Measurements from ENCODE around the gene ERMARD.

ERMARD gene

GRCh38 chr6:169720207-169720855 lies 31.1 kb upstream of the ERMARD start:
- H3K27ac ChIP-seq (ENCODE audit: low read depth, low read length), result no peak overlapping the region
- peaks cover 13% of the 10 kb centered on the region; the same call in 1 of the 2 replicates for H4K20me1 ChIP-seq (ENCODE audit: control insufficient read depth, insufficient read depth, low read depth, low read length)
- no peaks in the 10 kb centered on the region for H3K9me2 ChIP-seq (replicated peaks; ENCODE audit: control insufficient read depth, low read length)
- TF ChIP-seq CTCF (IDR thresholded peaks at IDR 0.05; ENCODE audit: low read depth, low read length, poor library complexity, severe bottlenecking) (peak; percentile 10), EZH2phosphoT487 (IDR thresholded peaks at IDR 0.05; ENCODE audit: borderline replicate concordance, low read length) (no peak)
- no peak overlapping the region; the same call in 1 of the 2 replicates for H3K4me2 ChIP-seq (ENCODE audit: low read length)
- no peaks in the 10 kb centered on the region for H3K9me3 ChIP-seq (ENCODE audit: control insufficient read depth, insufficient read depth, low read length)
- H3K4me1 ChIP-seq (ENCODE audit: control insufficient read depth, low read length), result peaks cover 35% of the 10 kb centered on the region
- H3K4me3 ChIP-seq (ENCODE audit: low read length), result no peak overlapping the region
- peaks cover 78% of the 10 kb centered on the region for H3K79me2 ChIP-seq (ENCODE audit: control insufficient read depth, low read length)
- peaks cover 4% of the 10 kb centered on the region for H3F3A ChIP-seq (ENCODE audit: control insufficient read depth, insufficient read depth)
- H3K36me3 ChIP-seq (ENCODE audit: control insufficient read depth, low read length), result peaks cover 57% of the 10 kb centered on the region
- no peaks in the 10 kb centered on the region for H3K27me3 ChIP-seq (ENCODE audit: control insufficient read depth, low read length)

- H3K27me3 ChIP-seq (ENCODE audit: control insufficient read depth, low read length), result no peaks in the 10 kb centered on the region
- TF ChIP-seq EZH2phosphoT487 (IDR thresholded peaks at IDR 0.05; ENCODE audit: borderline replicate concordance, low read length), result no peak
- TF ChIP-seq CTCF (IDR thresholded peaks at IDR 0.05; ENCODE audit: low read depth, low read length, poor library complexity, severe bottlenecking), result no peak
- H3K4me1 ChIP-seq (ENCODE audit: control insufficient read depth, low read length), result peaks cover 55% of the 10 kb centered on the region
- H3K9me3 ChIP-seq (ENCODE audit: control insufficient read depth, insufficient read depth, low read length), result no peaks in the 10 kb centered on the region
- H3K9me2 ChIP-seq (replicated peaks; ENCODE audit: control insufficient read depth, low read length), result no peaks in the 10 kb centered on the region
- peak overlapping the region; percentile 92 for H3K4me3 ChIP-seq (ENCODE audit: low read length)
- peaks cover 44% of the 10 kb centered on the region for H3K36me3 ChIP-seq (ENCODE audit: control insufficient read depth, low read length)
- H3K79me2 ChIP-seq (ENCODE audit: control insufficient read depth, low read length), result peaks cover 73% of the 10 kb centered on the region
- peaks cover 22% of the 10 kb centered on the region for H3F3A ChIP-seq (ENCODE audit: control insufficient read depth, insufficient read depth)
- peak overlapping the region; percentile 91 for H3K4me2 ChIP-seq (ENCODE audit: low read length)
- peaks cover 13% of the 10 kb centered on the region; the same call in 1 of the 2 replicates for H4K20me1 ChIP-seq (ENCODE audit: control insufficient read depth, insufficient read depth, low read depth, low read length)
- peak overlapping the region; percentile 75 for H3K27ac ChIP-seq (ENCODE audit: low read depth, low read length)
Measured at GRCh38 chr6:169722362-169723199, 28.8 kb upstream of the ERMARD start.

GRCh38 chr6:169723200-169723909 lies 28.1 kb upstream of the ERMARD start:
- Histone ChIP-seq H3K9me3 (ENCODE audit: control insufficient read depth, insufficient read depth, low read length) (no peaks in the 10 kb centered on the region), H3K27ac (ENCODE audit: low read depth, low read length) (peak overlapping the region; percentile 75), H3K4me2 (ENCODE audit: low read length) (peak overlapping the region; percentile 91), H4K20me1 (ENCODE audit: control insufficient read depth, insufficient read depth, low read depth, low read length) (peaks cover 13% of the 10 kb centered on the region; the same call in 1 of the 2 replicates), H3K9me2 (replicated peaks; ENCODE audit: control insufficient read depth, low read length) (no peaks in the 10 kb centered on the region), H3K4me3 (ENCODE audit: low read length) (peak overlapping the region; percentile 92), H3K4me1 (ENCODE audit: control insufficient read depth, low read length) (peaks cover 62% of the 10 kb centered on the region), H3F3A (ENCODE audit: control insufficient read depth, insufficient read depth) (peaks cover 22% of the 10 kb centered on the region), H3K27me3 (ENCODE audit: control insufficient read depth, low read length) (no peaks in the 10 kb centered on the region), H3K79me2 (ENCODE audit: control insufficient read depth, low read length) (peaks cover 68% of the 10 kb centered on the region), H3K36me3 (ENCODE audit: control insufficient read depth, low read length) (peaks cover 40% of the 10 kb centered on the region)
- no peak for TF ChIP-seq CTCF (IDR thresholded peaks at IDR 0.05; ENCODE audit: low read depth, low read length, poor library complexity, severe bottlenecking)
- TF ChIP-seq EZH2phosphoT487 (IDR thresholded peaks at IDR 0.05; ENCODE audit: borderline replicate concordance, low read length), result no peak

Data from DOHH2 (cell line).